Epithelial cell of proximal tubule (primary cell): ENCODE data around the gene SNX33. TPM values are rescaled to one million over a fixed set of nuclear protein-coding genes. Genes with fewer than 3 reads are reported as not detected.

Experiments
- total RNA-seq: library from RNA; depleted of rRNA; stranded (reverse); fragments of >200 nt; gene quantifications from 2 replicates; pipeline ENCODE4 v1.2.3, GENCODE V29; 2015

SNX33 gene
- total RNA-seq, 1 donor from 2014 or later: 6.7 TPM

Other genes with a start within 250 kb of the SNX33 start
- gene SIN3A, start 196.2 kb upstream of the SNX33 start, total RNA-seq: 26.2 and 33.4 TPM in 2 replicates
- 23.8 and 29.4 TPM in 2 replicates for gene PTPN9, start 68.6 kb upstream of the SNX33 start, total RNA-seq
- gene SNUPN, start 22.2 kb upstream of the SNX33 start, total RNA-seq: 22.5 and 23.8 TPM in 2 replicates
- 73.9 and 136 TPM in 2 replicates for gene IMP3, start 7.7 kb upstream of the SNX33 start, total RNA-seq
- 1.2 and 2.1 TPM in 2 replicates for gene CSPG4, start 64.9 kb downstream of the SNX33 start, total RNA-seq
- 30.7 and 40.9 TPM in 2 replicates for gene UBE2Q2, start 195.5 kb downstream of the SNX33 start, total RNA-seq